ENCODE measurements around the gene ABCA9. TPM values are rescaled to one million over a fixed set of nuclear protein-coding genes. Genes with fewer than 3 reads are reported as not detected.
A peak's percentile ranks its signal among the peaks of the same experiment; 100 is the strongest.

The ABCA9 gene
- total and polyA plus RNA-seq, 2 experiments from 2014 or later = 0.24 to 0.65 TPM

- H3K4me2 ChIP-seq (ENCODE audit: unreplicated experiment) = no peak overlapping the region
- H3K4me1 ChIP-seq (ENCODE audit: insufficient read depth) = peaks cover 20% of the 10 kb centered on the region
- H3K9me3 ChIP-seq (ENCODE audit: low read depth) = no peaks in the 10 kb centered on the region
- no peaks in the 10 kb centered on the region for H3K79me2 ChIP-seq (ENCODE audit: insufficient read depth)
- peaks cover 7% of the 10 kb centered on the region for H3F3A ChIP-seq (ENCODE audit: insufficient read depth)
- H3K27ac ChIP-seq = no peak overlapping the region
- no peak for DNase-seq
- H4K20me1 ChIP-seq (ENCODE audit: insufficient read depth) = no peaks in the 10 kb centered on the region
- H3K9ac ChIP-seq = no peak overlapping the region
- WGBS, 2 experiments (ENCODE audit: low coverage in 1 of 2, low lambda C conversion rate in 2 of 2, missing lambda C conversion rate in 2 of 2) = 94 to 100% methylated on average over 1 of the region's 1 CpG
- TF ChIP-seq EZH2phosphoT487 (IDR thresholded peaks at IDR 0.05; ENCODE audit: insufficient read depth, low read depth) (no peak), EZH2 (IDR thresholded peaks at IDR 0.05; ENCODE audit: insufficient read depth, poor library complexity, severe bottlenecking) (no peak)
- H3K9me2 ChIP-seq (ENCODE audit: insufficient read depth) = no peaks in the 10 kb centered on the region
- in situ Hi-C loops (cut with MboI) = no loop called here
- H3K27me3 ChIP-seq (replicated peaks; ENCODE audit: insufficient read depth) = no peaks in the 10 kb centered on the region
- no peaks in the 10 kb centered on the region for H3K36me3 ChIP-seq (ENCODE audit: low read depth)
- no peak overlapping the region for H2AFZ ChIP-seq
- H3K4me3 ChIP-seq = no peak overlapping the region
Observed at GRCh38 chr17:68957944-68958343, 102.8 kb downstream of the ABCA9 start.

GRCh38 chr17:68955181-68955841 is 105.4 kb downstream of the ABCA9 start, which contains the start of gene ABCA8:
ABCA8 (minus strand) TSS chr17:68955392; CDS start chr17:68942034, 13,358 bp downstream.
- Histone ChIP-seq H3K4me2 (ENCODE audit: unreplicated experiment) (peak within 1 kb of the TSS; percentile 83), H3K9me3 (ENCODE audit: low read depth) (no peaks in the 10 kb centered on the region), H3K36me3 (ENCODE audit: low read depth) (no peaks in the 10 kb centered on the region), H3K27ac (peak within 1 kb of the TSS; percentile 66), H3K9ac (peak within 1 kb of the TSS; percentile 73), H3K4me1 (ENCODE audit: insufficient read depth) (peaks cover 20% of the 10 kb centered on the region), H3K4me3 (peak within 1 kb of the TSS; percentile 62), H3K27me3 (replicated peaks; ENCODE audit: insufficient read depth) (no peaks in the 10 kb centered on the region), H3F3A (ENCODE audit: insufficient read depth) (peaks cover 7% of the 10 kb centered on the region), H4K20me1 (ENCODE audit: insufficient read depth) (no peaks in the 10 kb centered on the region), H3K9me2 (ENCODE audit: insufficient read depth) (no peaks in the 10 kb centered on the region), H2AFZ (peak within 1 kb of the TSS; percentile 80), H3K79me2 (ENCODE audit: insufficient read depth) (no peaks in the 10 kb centered on the region)
- peak; percentile 81 for DNase-seq
- TF ChIP-seq EZH2phosphoT487 (IDR thresholded peaks at IDR 0.05; ENCODE audit: insufficient read depth, low read depth) (no peak), EZH2 (IDR thresholded peaks at IDR 0.05; ENCODE audit: insufficient read depth, poor library complexity, severe bottlenecking) (no peak)
- 7 to 19% methylated on average over 4 of the region's 4 CpGs for WGBS, 2 experiments (ENCODE audit: low coverage in 1 of 2, low lambda C conversion rate in 2 of 2, missing lambda C conversion rate in 2 of 2)
- in situ Hi-C loops (cut with MboI) = no loop called here

GRCh38 chr17:68954146-68954896 is 106.4 kb downstream of the ABCA9 start:
- peak overlapping the region; percentile 80 for H2AFZ ChIP-seq

GRCh38 chr17:68953340-68953997 is 107.3 kb downstream of the ABCA9 start:
- no peak overlapping the region for H3K27ac ChIP-seq
- H3K79me2 ChIP-seq (ENCODE audit: insufficient read depth) = no peaks in the 10 kb centered on the region
- DNase-seq = no peak
- peaks cover 20% of the 10 kb centered on the region for H3K4me1 ChIP-seq (ENCODE audit: insufficient read depth)
- H4K20me1 ChIP-seq (ENCODE audit: insufficient read depth) = no peaks in the 10 kb centered on the region
- H3K9me2 ChIP-seq (ENCODE audit: insufficient read depth) = no peaks in the 10 kb centered on the region
- no peaks in the 10 kb centered on the region for H3K27me3 ChIP-seq (replicated peaks; ENCODE audit: insufficient read depth)
- no peak overlapping the region for H3K9ac ChIP-seq
- in situ Hi-C loops (cut with MboI) = no loop called here
- H3K4me2 ChIP-seq (ENCODE audit: unreplicated experiment) = no peak overlapping the region
- no peak for TF ChIP-seq EZH2phosphoT487 (IDR thresholded peaks at IDR 0.05; ENCODE audit: insufficient read depth, low read depth)
- H3K9me3 ChIP-seq (ENCODE audit: low read depth) = no peaks in the 10 kb centered on the region
- 58 to 59% methylated on average over 4 of the region's 4 CpGs for WGBS, 2 experiments (ENCODE audit: low coverage in 1 of 2, low lambda C conversion rate in 2 of 2, missing lambda C conversion rate in 2 of 2)
- peaks cover 7% of the 10 kb centered on the region for H3F3A ChIP-seq (ENCODE audit: insufficient read depth)
- H3K4me3 ChIP-seq = no peak overlapping the region
- no peaks in the 10 kb centered on the region for H3K36me3 ChIP-seq (ENCODE audit: low read depth)
- H2AFZ ChIP-seq = no peak overlapping the region

More at GRCh38 chr17:68954146-68954896, 106.4 kb downstream of the ABCA9 start:
- peaks cover 7% of the 10 kb centered on the region for H3F3A ChIP-seq (ENCODE audit: insufficient read depth)
- H3K4me2 ChIP-seq (ENCODE audit: unreplicated experiment) = peak overlapping the region; percentile 83
- no peaks in the 10 kb centered on the region for H3K79me2 ChIP-seq (ENCODE audit: insufficient read depth)
- peak overlapping the region; percentile 62 for H3K4me3 ChIP-seq
- peak overlapping the region; percentile 66 for H3K27ac ChIP-seq
- 7 to 12% methylated on average over 4 of the region's 4 CpGs for WGBS, 2 experiments (ENCODE audit: low coverage in 1 of 2, low lambda C conversion rate in 2 of 2, missing lambda C conversion rate in 2 of 2)
- no peaks in the 10 kb centered on the region for H3K9me2 ChIP-seq (ENCODE audit: insufficient read depth)
- no peaks in the 10 kb centered on the region for H3K36me3 ChIP-seq (ENCODE audit: low read depth)
- H3K9ac ChIP-seq = peak overlapping the region; percentile 73
- peaks cover 20% of the 10 kb centered on the region for H3K4me1 ChIP-seq (ENCODE audit: insufficient read depth)
- no peak for TF ChIP-seq EZH2 (IDR thresholded peaks at IDR 0.05; ENCODE audit: insufficient read depth, poor library complexity, severe bottlenecking)
- no peak for TF ChIP-seq EZH2phosphoT487 (IDR thresholded peaks at IDR 0.05; ENCODE audit: insufficient read depth, low read depth)
- no peaks in the 10 kb centered on the region for H4K20me1 ChIP-seq (ENCODE audit: insufficient read depth)
- no peaks in the 10 kb centered on the region for H3K27me3 ChIP-seq (replicated peaks; ENCODE audit: insufficient read depth)
- in situ Hi-C loops (cut with MboI) = no loop called here
- DNase-seq = peak; percentile 69
- no peaks in the 10 kb centered on the region for H3K9me3 ChIP-seq (ENCODE audit: low read depth)

Measured in GM23248 (cell line).